IPS-NIHi7 (cell line): ENCODE data around the gene FLNB.

Experiments
- DNase-seq: peaks from one replicate; pipeline ENCODE4 v3.0.0; 2012; ENCODE audit warnings: mixed read lengths; ENCODE audit errors: extremely low spot score

Gene FLNB

DNA sequence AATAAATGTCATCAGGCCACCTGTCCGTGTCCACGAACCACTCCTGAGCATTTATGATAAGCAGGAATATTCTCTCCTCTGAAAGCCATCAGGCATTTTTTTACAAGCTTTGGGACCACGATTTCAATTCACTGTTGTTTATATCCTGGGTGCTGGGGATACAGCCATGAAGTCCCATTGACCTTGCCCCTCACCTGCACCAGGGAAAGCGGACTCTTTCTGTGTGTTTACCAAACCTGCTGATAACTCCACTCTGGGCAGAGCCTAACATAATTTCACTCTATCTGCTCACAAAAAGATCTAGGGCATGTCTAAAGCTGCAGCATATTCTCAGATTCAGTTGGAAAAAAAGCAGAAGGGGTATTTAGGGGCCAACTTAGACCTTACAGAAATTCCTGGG is 197.8 kb downstream of the FLNB start:
- DNase-seq, result no peak

DNA sequence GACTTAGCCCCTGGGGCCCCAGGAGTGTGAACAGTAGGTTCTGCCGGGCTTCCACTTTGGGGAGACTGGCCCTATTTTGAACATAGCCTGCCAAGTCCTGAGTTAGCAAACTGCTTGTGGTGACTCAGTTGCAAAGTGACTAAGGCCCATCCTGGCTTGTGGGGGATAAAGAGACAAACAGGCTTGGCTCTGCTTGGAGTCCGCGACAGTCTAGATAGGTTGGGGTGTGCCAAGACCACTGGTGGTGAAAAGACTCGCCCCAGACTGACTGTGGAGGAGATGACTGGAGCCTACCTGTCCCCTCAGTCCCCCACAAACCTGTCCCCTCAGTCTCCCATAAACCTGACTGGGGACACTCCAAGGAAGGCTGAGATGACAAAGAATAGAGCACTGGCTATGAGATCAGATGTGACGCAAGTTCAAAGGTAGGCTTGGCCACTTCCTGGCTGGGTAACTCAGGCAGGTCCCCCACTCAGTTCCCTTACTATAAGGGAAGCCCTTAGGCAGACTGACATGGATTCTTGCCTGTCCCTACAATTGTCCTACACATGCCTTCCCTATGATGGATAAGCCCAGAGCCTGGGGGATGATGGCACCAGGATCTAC is 198.3 kb downstream of the FLNB start:
- DNase-seq, result no peak

DNA sequence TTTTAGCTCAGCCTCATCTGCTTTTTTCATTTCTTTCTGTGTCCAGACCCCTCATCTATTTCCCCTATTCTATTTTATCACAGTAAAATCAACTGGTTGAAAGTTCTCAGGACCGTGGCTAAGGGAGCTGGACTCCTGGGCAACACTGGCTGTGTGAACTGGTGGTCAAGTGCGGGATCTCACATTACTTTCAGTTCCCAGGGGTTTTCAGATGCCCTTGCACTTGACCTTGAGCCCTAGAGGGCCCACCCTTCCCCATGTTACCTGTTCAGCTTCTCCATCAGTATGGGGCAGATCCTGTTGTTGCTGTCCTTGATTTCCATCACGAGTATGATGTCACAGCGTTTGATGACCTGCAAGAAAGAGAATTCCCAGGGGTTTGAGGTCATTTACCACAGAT is 199.7 kb downstream of the FLNB start:
- DNase-seq, result no peak

DNA sequence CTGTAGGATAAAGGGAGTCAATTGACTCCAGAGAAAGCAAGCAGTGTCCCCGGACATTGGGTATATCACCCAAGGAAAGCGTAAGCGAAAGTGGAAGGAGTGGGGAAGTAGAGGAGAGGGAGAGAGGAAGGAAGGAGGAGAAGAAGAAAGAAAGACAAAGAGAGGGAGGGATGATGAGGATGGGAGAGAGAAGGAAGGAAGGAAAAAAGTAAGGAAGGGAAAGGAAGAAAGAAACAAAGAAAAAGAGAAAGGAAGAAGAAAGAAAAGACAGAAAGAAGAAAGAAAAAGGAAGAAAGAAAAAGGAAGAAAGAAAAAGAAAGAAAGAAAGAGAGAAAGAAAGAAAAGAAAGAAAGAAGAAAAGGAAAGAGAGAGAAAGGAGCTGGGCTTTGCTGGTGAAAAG is 201.7 kb downstream of the FLNB start:
- no peak for DNase-seq

DNA sequence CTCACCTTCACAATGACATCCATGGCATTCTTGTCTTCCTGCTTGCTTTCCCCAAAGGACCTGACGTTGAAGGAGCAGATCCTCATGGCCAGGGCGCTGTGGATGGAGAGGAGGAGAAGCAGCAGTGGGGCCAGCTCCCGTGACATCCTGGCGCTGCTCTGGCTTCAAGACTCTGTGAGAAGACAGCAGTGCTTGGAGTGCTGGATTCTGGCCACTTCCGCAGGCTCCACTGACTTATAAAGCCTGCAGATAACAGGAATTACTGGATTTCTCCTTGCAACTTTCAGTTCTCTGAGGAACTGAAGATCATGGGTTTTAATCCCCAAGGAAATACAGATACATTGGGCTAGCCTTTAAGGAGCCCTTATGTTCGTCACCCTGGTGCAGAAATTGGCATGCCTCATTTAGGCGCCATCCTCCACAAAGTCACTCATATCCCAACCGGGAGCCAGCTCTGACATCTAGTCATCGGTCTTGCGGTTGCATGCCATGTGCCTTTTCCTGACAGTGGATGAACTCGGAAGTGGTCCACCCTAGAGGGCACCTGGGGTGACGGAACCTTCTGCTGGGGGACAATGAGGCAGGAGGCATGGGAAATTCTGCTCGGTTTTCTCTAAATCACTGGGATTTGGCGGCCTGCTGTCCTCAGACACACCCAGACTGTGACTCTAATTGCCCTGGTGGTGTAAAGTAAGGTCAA is 202.7 kb downstream of the FLNB start, which contains the start of gene DNASE1L3:
DNASE1L3 (minus strand) TSS at position 212 of the 700 bp plus-strand sequence; CDS start at position 146, 66 bp downstream.
- DNase-seq, result no peak

DNA sequence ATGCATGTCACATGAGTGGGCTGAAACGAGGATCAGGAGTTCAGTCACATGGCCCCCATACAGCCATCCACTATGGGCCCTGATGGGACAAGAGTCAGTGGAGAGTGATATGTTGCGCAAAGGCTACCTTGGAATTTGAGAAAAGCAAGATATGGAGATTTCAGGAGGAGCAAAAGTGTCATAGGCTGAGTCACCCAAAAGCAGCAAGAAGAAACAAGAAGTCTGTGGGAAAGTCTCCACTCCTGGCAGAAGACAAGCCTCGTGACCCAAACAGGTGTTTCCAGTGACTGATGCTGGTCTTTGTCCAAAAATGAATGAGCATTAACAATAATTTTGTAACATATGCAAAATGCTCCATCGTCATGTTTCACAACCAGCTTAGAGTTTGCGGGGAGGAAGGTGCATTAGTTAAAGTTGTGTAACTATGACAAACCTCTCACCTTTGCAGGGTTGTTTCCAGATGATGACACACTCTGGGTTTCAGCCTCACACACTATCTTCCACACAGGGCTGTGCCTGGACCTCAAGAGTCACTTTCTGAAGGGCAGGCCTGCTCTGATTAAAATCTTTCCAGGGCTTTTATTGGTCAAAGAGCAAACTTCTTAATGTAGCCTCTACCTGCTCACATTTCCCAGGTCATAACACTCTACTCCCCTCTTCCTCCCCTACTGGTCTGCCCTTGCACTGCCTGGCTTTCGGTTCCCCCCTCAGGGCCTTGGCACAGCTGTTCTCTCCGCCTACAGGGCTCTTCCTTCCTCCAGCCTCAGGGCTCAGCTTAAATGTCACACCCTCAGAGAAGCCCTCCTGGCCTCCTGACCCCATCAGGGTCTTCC is 206.5 kb downstream of the FLNB start:
- no peak for DNase-seq

DNA sequence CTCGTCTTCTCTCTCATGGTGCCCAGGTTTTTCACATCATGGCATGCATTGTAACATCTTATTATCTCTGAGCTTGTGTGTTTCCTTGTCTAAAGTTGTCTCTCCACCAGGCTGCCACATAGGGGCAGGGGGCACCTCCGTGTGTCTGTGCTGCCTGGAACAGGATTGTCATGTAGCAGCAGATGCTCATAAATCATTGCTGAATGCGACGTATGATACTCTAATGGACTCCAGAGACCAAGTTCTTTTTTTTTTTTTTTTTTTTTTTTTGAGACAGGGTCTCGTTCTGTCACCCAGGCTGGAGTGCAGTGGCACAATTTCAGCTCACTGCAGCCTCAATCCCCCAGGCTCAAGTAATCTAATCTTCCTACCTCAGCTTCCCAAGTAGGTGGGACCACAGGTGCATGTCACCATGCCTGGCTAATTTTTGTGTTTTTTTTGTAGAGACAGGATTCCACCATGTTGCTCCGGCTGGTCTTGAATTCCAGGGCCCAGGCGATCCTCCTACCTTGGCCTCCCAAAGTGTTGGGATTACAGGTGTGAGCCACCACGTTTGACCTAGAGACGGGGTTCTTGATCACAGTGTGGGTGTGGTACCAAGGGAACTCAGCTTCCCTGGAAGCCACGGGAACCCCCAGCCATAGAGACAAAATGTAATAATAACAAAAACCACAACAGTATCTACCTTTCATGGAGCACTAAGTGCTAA is 207.2 kb downstream of the FLNB start:
- DNase-seq, result no peak

DNA sequence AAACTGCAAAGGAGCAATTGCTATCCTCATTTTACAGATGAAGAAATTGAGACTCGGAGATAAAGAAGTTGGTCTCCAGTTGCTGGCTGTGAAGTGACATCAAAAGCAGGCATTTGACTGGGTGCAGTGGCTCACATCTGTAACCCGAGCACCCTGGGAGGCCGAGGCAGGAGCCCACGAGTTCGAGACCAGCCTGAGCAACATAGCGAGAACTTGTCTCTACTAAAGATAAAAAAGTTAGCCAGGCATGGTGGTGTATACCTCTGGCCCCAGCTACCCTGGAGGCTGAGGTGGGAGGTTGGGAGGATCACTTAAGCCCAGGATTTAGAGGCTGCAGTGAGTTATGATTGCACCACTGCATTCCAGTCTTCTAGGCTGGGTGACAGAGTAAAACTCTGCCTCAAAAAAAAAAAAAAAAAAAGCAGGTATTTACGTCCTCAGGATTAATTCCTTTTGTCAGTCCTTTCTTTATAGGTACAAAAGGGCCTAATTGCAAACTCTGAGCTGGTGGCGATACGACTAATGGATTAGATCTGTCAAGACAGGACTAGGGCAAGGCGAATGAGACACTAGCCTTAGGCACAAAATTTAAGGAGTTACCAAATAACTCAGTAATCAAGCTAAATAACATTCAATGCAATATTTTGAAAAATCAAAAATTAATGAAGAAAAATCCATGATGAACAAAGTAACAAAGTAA is 208.4 kb downstream of the FLNB start:
- no peak for DNase-seq

DNA sequence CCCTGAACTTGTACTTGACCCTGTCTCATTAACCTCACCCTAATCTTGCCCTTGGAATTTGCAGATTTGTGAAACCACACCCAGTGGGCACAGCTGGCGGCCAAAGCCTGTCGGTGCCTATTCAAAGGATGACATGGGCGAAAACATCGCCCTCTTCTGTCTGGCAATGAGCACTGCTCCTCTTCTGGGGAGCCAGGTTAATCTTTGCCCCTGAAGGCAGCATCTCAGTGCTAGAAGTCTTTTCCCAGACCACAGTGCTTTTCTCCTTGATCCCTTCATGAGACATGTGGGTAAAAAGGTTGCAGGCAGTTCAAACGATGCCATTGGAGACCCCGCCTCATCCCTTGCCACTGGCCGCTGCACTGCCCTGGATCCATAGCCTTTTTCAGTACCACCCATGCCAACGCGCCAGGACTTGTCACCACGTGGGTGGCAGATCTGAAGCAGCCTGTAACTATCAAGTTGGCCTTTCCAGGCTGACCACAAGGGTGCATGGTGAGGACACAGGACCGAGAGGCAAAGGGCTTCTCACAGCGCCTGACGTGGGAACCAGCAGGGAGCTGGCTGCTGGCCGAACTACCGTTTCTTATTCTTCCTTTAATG is 209.1 kb downstream of the FLNB start:
- DNase-seq, result peak; percentile 85

DNA sequence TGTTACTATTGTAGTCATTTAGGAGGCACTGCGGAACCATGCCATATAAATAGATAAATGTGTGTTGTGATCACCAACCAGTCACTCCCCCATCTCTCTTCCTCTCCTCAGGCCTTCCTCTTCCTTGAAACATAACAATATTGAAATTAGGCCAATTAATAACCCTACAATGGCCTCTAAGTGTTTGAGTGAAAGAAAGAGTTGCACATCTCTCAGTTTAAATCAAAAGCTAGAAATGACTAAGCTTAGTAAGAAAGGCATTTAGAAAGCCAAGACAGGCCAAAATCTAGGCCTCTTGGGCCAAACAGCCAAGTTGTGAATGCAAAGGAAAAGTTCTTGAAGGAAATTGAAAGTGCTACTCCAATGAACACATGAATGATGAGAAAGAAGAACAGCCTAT is 210.7 kb downstream of the FLNB start:
- no peak for DNase-seq
